ENCODE data around the gene PSMA8. TPM values are rescaled to one million over a fixed set of nuclear protein-coding genes. Genes with fewer than 3 reads are reported as not detected.

PSMA8 gene
- total RNA-seq (under 1 TPM; 0.67 to 0.75 TPM), polyA plus RNA-seq (1 to 10 TPM; 1.7 to 4.9 TPM)

DNA sequence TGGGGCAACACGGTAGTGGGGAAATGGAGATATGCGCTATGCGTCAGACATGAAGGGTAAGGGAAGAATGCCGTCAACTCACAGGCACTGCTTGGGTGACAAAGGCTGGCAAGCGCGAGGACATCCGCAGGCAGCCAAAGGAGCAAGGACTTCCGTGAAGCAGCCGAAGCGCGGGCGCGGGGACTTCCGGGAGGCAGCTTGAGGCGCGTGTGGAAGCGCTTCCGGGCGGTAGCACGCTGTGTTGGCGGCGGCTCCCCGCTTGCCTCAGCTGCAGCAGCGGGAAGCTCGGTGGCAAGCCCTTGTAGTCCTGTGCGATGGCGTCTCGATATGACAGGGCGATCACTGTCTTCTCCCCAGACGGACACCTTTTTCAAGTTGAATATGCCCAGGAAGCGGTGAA lies at the start of gene PSMA8:
Gene PSMA8 (plus strand): TSS at position 218 of the 400 bp plus-strand sequence. CDS start 97 bp downstream, at position 315.
- Mint-ChIP-seq H3K27ac (peak within 1 kb of the TSS; percentile 35 to 94 (median 78)), H3K36me3 (no peaks in the 10 kb centered on the region), H3K4me3 (peak within 1 kb of the TSS; percentile 75 to 88 (median 80)), H3K4me1 (peaks cover 0 to 4% (median under 1%) of the 10 kb centered on the region in 4 donors), H3K27me3 (no peaks in the 10 kb centered on the region), H3K9me3 (no peaks in the 10 kb centered on the region)
- no peak within 1 kb of the TSS for H3K4me3 ChIP-seq (ENCODE audit: low read length in 2 of 2)
- H3K27me3 ChIP-seq (ENCODE audit: insufficient read depth, low read length): no peaks in the 10 kb centered on the region
- ChIA-PET CTCF (ENCODE audit: partially characterized antibody) (no interaction called here), POLR2A (ENCODE audit: partially characterized antibody) (interaction anchor here (0.8 to 1.9 kb wide), 5 partner anchors 43 to 93 kb away, joined by 3 to 7 read pairs (median 4); partner anchors contain the start of genes SS18 and TAF4B)
- peak; percentile 39 to 68 (median 56) for DNase-seq
- H3K4me1 ChIP-seq (ENCODE audit: insufficient read depth, low read length): no peaks in the 10 kb centered on the region
- no peaks in the 10 kb centered on the region for H3K9me3 ChIP-seq (ENCODE audit: control insufficient read depth in 1 of 2, low read length in 2 of 2)
- H3K27ac ChIP-seq (ENCODE audit: low read depth, low read length): peak within 1 kb of the TSS; percentile 61
- intact Hi-C loops (cut with micrococcal nuclease): loop anchor here (1.0 kb wide), 1 partner anchor 43 kb away; the partner anchor contains the start of gene SS18
- no peaks in the 10 kb centered on the region for H3K36me3 ChIP-seq (ENCODE audit: insufficient read depth, low read length)

DNA sequence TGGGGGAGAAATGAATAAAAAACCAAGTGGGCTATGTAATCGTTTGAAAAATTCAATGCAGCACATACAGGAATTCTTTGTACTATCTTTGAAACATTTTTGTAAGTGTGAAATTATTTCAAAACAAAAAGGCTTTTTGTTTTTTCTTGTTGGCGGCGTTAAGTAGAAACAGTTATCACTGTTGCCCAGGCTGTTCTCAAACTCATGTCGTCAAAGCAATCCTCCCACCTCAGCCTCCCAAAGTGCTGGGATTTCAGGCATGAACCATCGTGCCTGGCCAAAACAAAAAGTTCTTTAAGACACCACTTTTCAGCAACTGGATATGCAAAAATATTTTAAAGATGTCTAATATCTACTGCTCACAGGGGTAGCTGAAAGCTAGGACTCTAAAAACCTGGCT lies 48.6 kb upstream of the PSMA8 start:
- H3K9me3 Mint-ChIP-seq: no peaks in the 10 kb centered on the region
- H3K36me3 ChIP-seq (ENCODE audit: insufficient read depth, low read length): peaks cover 20% of the 10 kb centered on the region
- peaks cover 50% of the 10 kb centered on the region for H3K4me1 ChIP-seq (ENCODE audit: insufficient read depth, low read length)
- no peaks in the 10 kb centered on the region for H3K27me3 Mint-ChIP-seq
- H3K27ac ChIP-seq (ENCODE audit: low read depth, low read length): no peak overlapping the region
- no peaks in the 10 kb centered on the region for H3K27me3 ChIP-seq (ENCODE audit: insufficient read depth, low read length)
- peaks cover 27 to 67% of the 10 kb centered on the region in 2 donors for H3K36me3 Mint-ChIP-seq
- H3K4me1 Mint-ChIP-seq: peaks cover 34 to 56% (median 38%) of the 10 kb centered on the region in 4 donors
- no peak for DNase-seq
- no peaks in the 10 kb centered on the region for H3K9me3 ChIP-seq (ENCODE audit: control insufficient read depth in 1 of 2, low read length in 2 of 2)
- no peak overlapping the region for H3K4me3 ChIP-seq (ENCODE audit: low read length in 2 of 2)
- H3K4me3 Mint-ChIP-seq: no peak overlapping the region
- no peak overlapping the region for H3K27ac Mint-ChIP-seq
- ChIA-PET CTCF (ENCODE audit: partially characterized antibody) (no interaction called here), POLR2A (ENCODE audit: partially characterized antibody) (no interaction called here)
- intact Hi-C loops (cut with micrococcal nuclease): loop anchor here (5.0 kb wide), 1 partner anchor 38 kb away; no protein-coding TSS in a partner anchor

DNA sequence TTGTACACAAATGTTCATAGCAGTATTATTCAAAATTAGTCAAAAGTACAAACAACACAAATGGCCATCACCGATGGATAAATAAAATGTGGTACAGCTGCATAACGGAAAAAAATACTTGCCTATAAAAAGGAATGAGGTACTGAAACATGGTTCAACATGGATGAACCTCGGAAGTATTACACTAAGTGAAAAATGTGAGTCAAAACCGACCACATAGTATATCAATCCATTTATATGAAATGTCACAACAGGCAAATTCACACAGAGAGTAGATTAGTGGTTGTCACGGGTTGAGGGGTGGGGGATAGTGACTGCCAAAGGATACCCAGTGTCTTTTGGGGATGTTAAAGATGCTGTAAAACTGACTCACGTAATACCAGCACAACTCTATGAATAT lies 46.7 kb upstream of the PSMA8 start:
- DNase-seq: no peak
- CTCF ChIA-PET (ENCODE audit: partially characterized antibody): interaction anchor here (1.3 kb wide), 1 partner anchor 10 kb away, joined by 3 read pairs; no protein-coding TSS in a partner anchor
- Histone ChIP-seq H3K27me3 (ENCODE audit: insufficient read depth, low read length) (no peaks in the 10 kb centered on the region), H3K9me3 (ENCODE audit: control insufficient read depth in 1 of 2, low read length in 2 of 2) (no peaks in the 10 kb centered on the region), H3K4me3 (ENCODE audit: low read length in 2 of 2) (no peak overlapping the region), H3K4me1 (ENCODE audit: insufficient read depth, low read length) (peaks cover 50% of the 10 kb centered on the region), H3K27ac (ENCODE audit: low read depth, low read length) (no peak overlapping the region), H3K36me3 (ENCODE audit: insufficient read depth, low read length) (peaks cover 20% of the 10 kb centered on the region)
- POLR2A ChIA-PET (ENCODE audit: partially characterized antibody): no interaction called here
- intact Hi-C loops (cut with micrococcal nuclease): loop anchor here (5.0 kb wide), 1 partner anchor 40 kb away; no protein-coding TSS in a partner anchor
- Mint-ChIP-seq H3K27ac (no peak overlapping the region), H3K27me3 (no peaks in the 10 kb centered on the region), H3K36me3 (peaks cover 19 to 66% of the 10 kb centered on the region in 2 donors), H3K4me1 (peaks cover 31 to 58% (median 36%) of the 10 kb centered on the region in 4 donors), H3K4me3 (peak overlapping the region in 4 of 8 donors; percentile 15 to 43 (median 28)), H3K9me3 (no peaks in the 10 kb centered on the region)

DNA sequence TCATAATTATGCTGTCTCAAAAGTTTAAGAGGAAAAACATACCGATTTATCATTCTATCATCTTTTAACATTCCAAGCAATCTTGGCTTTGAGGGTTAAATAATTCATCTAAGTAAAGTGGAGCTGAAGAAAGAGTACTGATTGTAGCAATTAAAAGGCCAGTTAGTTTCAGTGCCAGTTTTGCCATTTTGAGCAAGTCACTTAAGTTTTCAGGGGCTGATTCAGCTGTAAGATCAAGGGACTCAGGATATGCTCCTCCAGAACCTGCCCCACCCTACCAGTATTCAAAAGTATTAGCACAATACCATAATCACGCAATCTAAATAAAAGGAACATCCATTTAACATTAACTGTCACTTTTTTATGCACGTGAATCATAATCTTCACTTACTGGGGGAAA lies 45.2 kb upstream of the PSMA8 start:
- no peaks in the 10 kb centered on the region for H3K9me3 ChIP-seq (ENCODE audit: control insufficient read depth in 1 of 2, low read length in 2 of 2)
- no peaks in the 10 kb centered on the region for H3K9me3 Mint-ChIP-seq
- H3K27me3 ChIP-seq (ENCODE audit: insufficient read depth, low read length): no peaks in the 10 kb centered on the region
- H3K4me3 ChIP-seq (ENCODE audit: low read length in 2 of 2): peak overlapping the region in 1 of 2 donors; percentile 97
- H3K36me3 ChIP-seq (ENCODE audit: insufficient read depth, low read length): peaks cover 9% of the 10 kb centered on the region
- peaks cover 50% of the 10 kb centered on the region for H3K4me1 ChIP-seq (ENCODE audit: insufficient read depth, low read length)
- H3K27ac Mint-ChIP-seq: peak overlapping the region in 4 of 7 donors; percentile 0 to 98 (median 87)
- H3K27me3 Mint-ChIP-seq: no peaks in the 10 kb centered on the region
- peaks cover 28 to 58% (median 35%) of the 10 kb centered on the region in 4 donors for H3K4me1 Mint-ChIP-seq
- H3K4me3 Mint-ChIP-seq: peak overlapping the region; percentile 90 to 99 (median 98)
- DNase-seq: no peak
- H3K27ac ChIP-seq (ENCODE audit: low read depth, low read length): peak overlapping the region; percentile 94
- ChIA-PET CTCF (ENCODE audit: partially characterized antibody) (interaction anchor here (1.9 kb wide), 1 partner anchor 128 kb away, joined by 4 read pairs; no protein-coding TSS in a partner anchor), POLR2A (ENCODE audit: partially characterized antibody) (interaction anchor here (1.2 to 3.1 kb wide), 3 partner anchors 29 to 138 kb away, joined by 3 to 16 read pairs (median 5); partner anchors contain the start of genes PSMA8 and TAF4B)
- peaks cover 19 to 53% of the 10 kb centered on the region in 2 donors for H3K36me3 Mint-ChIP-seq
- intact Hi-C loops (cut with micrococcal nuclease): loop anchor here (1.0 to 5.0 kb wide), 2 partner anchors 8 to 41 kb away; no protein-coding TSS in a partner anchor

DNA sequence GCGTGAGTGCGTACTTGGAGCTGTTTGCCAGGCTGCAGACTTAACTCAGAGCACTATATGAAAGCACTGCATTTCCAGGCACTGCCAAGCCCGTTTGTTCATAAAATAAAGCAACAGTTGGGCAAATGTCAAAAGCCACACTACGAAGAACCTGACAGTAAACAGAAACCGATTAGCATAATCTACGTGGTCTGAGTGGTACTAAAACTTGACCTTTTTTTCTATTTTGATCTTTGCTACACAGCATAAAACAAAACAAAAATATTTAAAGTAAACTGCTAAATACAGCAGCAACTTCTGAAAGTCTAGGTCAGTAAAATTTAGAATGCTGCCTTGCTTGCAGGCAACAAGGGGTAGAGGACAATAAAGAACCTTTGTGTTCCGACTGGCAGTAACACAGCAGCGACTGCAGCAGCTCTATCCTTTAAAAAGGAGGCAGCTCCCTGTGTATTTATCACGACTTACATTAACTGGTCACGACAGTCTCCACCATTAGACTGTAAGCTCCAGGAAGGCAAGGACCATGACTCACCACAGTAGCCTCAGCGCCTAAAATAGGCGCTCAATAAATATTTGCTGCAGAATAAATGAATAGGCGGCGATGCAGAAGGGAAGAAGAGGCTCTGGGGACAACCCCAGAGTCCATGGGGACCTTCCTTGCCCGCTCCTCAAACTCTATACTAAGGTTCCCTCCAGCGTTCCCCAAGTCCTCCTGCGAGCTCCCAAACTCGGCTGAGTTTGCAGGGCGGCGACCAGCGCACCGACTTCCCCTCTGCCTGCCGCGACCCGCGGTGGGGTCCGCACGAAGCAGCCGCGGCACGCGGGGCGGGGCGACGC lies 44.2 kb upstream of the PSMA8 start:
- H3K27ac Mint-ChIP-seq: peak overlapping the region; percentile 92 to 99 (median 96)
- intact Hi-C loops (cut with micrococcal nuclease): loop anchor here (1.0 to 5.0 kb wide), 6 partner anchors 42 to 458 kb away; partner anchors contain the start of genes KCTD1, PSMA8 and TAF4B
- H3K4me1 Mint-ChIP-seq: peaks cover 25 to 56% (median 31%) of the 10 kb centered on the region in 4 donors
- H3K27me3 Mint-ChIP-seq: no peaks in the 10 kb centered on the region
- CTCF ChIA-PET (ENCODE audit: partially characterized antibody): interaction anchor here (0.6 to 1.9 kb wide), 2 partner anchors 127 to 254 kb away, joined by 3 to 4 read pairs; no protein-coding TSS in a partner anchor
- Histone ChIP-seq H3K4me3 (ENCODE audit: low read length in 2 of 2) (peak overlapping the region; percentile 80 to 97), H3K36me3 (ENCODE audit: insufficient read depth, low read length) (peaks cover 4% of the 10 kb centered on the region), H3K27me3 (ENCODE audit: insufficient read depth, low read length) (no peaks in the 10 kb centered on the region), H3K4me1 (ENCODE audit: insufficient read depth, low read length) (peaks cover 47% of the 10 kb centered on the region), H3K9me3 (ENCODE audit: control insufficient read depth in 1 of 2, low read length in 2 of 2) (no peaks in the 10 kb centered on the region), H3K27ac (ENCODE audit: low read depth, low read length) (peak overlapping the region; percentile 94)
- peak overlapping the region; percentile 90 to 99 (median 98) for H3K4me3 Mint-ChIP-seq
- peak; percentile 6 to 44 (median 16) for DNase-seq
- POLR2A ChIA-PET (ENCODE audit: partially characterized antibody): interaction anchor here (1.5 to 3.1 kb wide), 5 partner anchors 11 to 137 kb away, joined by 3 to 16 read pairs (median 5); partner anchors contain the start of genes PSMA8 and TAF4B
- no peaks in the 10 kb centered on the region for H3K9me3 Mint-ChIP-seq
- peaks cover 18 to 45% of the 10 kb centered on the region in 2 donors for H3K36me3 Mint-ChIP-seq

DNA sequence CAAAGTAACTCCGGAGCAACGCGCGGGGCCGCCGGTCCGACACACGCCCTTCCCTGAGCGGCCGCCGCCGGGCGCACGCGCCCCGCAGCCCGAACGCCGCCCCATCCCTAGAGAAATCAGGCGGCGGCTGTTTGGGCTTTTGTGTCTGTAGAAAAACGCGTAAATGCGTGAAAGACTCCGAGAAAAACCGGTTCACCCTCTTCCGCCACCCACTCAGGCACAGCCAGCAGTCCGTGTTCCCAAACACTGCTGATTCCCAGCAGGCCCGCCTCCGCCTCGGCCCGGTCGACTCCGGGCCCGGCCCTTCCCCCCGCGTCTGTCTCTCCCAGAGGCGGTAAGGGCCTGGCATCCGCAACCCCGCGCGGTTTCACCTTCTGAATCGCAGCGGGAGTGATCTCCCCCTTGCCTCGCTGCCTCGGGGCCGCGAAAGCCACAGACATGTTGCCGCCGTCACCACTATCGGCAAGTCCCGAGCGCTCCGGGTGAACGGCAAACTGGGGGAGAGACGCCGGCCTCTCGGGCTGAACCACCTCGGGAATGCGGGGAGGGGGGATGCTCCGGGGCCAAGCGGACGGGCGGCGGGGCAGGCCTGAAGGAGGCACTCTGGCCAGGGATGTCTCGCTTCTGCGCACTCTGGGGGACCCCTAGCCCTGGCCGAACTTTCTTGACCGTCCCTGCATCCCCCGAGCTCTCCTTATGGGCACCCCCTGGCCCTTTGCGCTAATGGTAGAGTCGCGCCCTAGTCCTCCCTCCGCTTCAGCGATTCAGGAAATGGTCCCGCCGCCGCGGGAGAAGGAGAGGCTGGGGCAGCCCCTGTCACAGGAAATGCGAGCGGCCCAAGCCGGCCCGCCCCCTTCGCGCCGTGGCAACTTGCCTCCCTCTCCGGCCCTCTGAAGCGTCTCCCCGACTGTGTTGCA lies 43.3 kb upstream of the PSMA8 start, which contains the start of gene SS18:
Gene SS18 (minus strand): TSS at position 484 of the 917 bp plus-strand sequence. CDS start 44 bp downstream, at position 440.
- Histone ChIP-seq H3K36me3 (ENCODE audit: insufficient read depth, low read length) (peaks cover 4% of the 10 kb centered on the region), H3K4me3 (ENCODE audit: low read length in 2 of 2) (peak within 1 kb of the TSS; percentile 80 to 97), H3K27ac (ENCODE audit: low read depth, low read length) (peak within 1 kb of the TSS; percentile 94), H3K4me1 (ENCODE audit: insufficient read depth, low read length) (peaks cover 39% of the 10 kb centered on the region), H3K9me3 (ENCODE audit: control insufficient read depth in 1 of 2, low read length in 2 of 2) (no peaks in the 10 kb centered on the region), H3K27me3 (ENCODE audit: insufficient read depth, low read length) (no peaks in the 10 kb centered on the region)
- peaks cover 13 to 37% of the 10 kb centered on the region in 2 donors for H3K36me3 Mint-ChIP-seq
- ChIA-PET CTCF (ENCODE audit: partially characterized antibody) (no interaction called here), POLR2A (ENCODE audit: partially characterized antibody) (interaction anchor here (1.5 to 3.1 kb wide), 6 partner anchors 12 to 136 kb away, joined by 3 to 16 read pairs (median 6); partner anchors contain the start of genes PSMA8 and TAF4B)
- H3K27me3 Mint-ChIP-seq: no peaks in the 10 kb centered on the region
- DNase-seq: peak; percentile 89 to 93 (median 91)
- H3K9me3 Mint-ChIP-seq: no peaks in the 10 kb centered on the region
- intact Hi-C loops (cut with micrococcal nuclease): loop anchor here (1.0 to 5.0 kb wide), 5 partner anchors 43 to 457 kb away; partner anchors contain the start of genes KCTD1, PSMA8 and TAF4B
- H3K27ac Mint-ChIP-seq: peak within 1 kb of the TSS; percentile 95 to 99 (median 98)
- H3K4me1 Mint-ChIP-seq: peaks cover 24 to 52% (median 30%) of the 10 kb centered on the region in 4 donors
- H3K4me3 Mint-ChIP-seq: peak within 1 kb of the TSS; percentile 92 to 99 (median 98)

Data from CD4-positive, alpha-beta memory T cell (primary cell).